Hepatocyte (in vitro differentiated cells): Measurements from ENCODE around the gene DDX11. TPM values are rescaled to one million over a fixed set of nuclear protein-coding genes. Genes with fewer than 3 reads are reported as not detected.
A peak's percentile ranks its signal among the peaks of the same experiment; 100 is the strongest.

Experiments used
- DNase-seq: peaks from one replicate; pipeline ENCODE4 v3.0.0-alpha.2; 2016; ENCODE audit warnings: low spot score
- H2AFZ ChIP-seq: fragments of 200-600 bp; sonication (generic); 2 replicates; pipeline ENCODE4 v1.6.0; 2016; ENCODE audit warnings: antibody characterized with exemption, mild to moderate bottlenecking
- H3K27ac ChIP-seq: fragments of 200-600 bp; sonication (generic); 2 replicates; pipeline ENCODE4 v1.5.1; 2016; ENCODE audit warnings: mild to moderate bottlenecking
- H3K27me3 ChIP-seq: fragments of 200-600 bp; sonication (generic); 2 replicates; pipeline ENCODE4 v1.6.1; 2016
- H3K36me3 ChIP-seq: fragments of 200-600 bp; sonication (generic); replicated peaks from 2 replicates; pipeline ENCODE4 v1.5.1; 2016; ENCODE audit warnings: low read depth; ENCODE audit not compliant: insufficient read depth
- H3K4me1 ChIP-seq: fragments of 200-600 bp; sonication (generic); 2 replicates; pipeline ENCODE4 v1.5.1; 2016; ENCODE audit warnings: mild to moderate bottlenecking, moderate library complexity; ENCODE audit not compliant: insufficient read depth
- H3K4me2 ChIP-seq: fragments of 200-600 bp; sonication (generic); 2 replicates; pipeline ENCODE4 v1.6.0; 2016
- H3K4me3 ChIP-seq: fragments of 200-600 bp; sonication (generic); 2 replicates; pipeline ENCODE4 v1.5.1; 2016; ENCODE audit warnings: mild to moderate bottlenecking
- H3K79me2 ChIP-seq: fragments of 200-600 bp; sonication (generic); 2 replicates; pipeline ENCODE4 v1.6.0; 2017; ENCODE audit warnings: mild to moderate bottlenecking
- H3K9me2 ChIP-seq: fragments of 200-600 bp; sonication (generic); replicated peaks from 2 replicates; pipeline ENCODE4 v1.6.0; 2017; ENCODE audit warnings: mild to moderate bottlenecking; ENCODE audit not compliant: insufficient read depth
- H3K9me3 ChIP-seq: fragments of 200-600 bp; sonication (generic); 2 replicates; pipeline ENCODE4 v1.5.1; 2016; ENCODE audit warnings: low read depth, mild to moderate bottlenecking
- H4K20me1 ChIP-seq: fragments of 200-600 bp; sonication (generic); 2 replicates; pipeline ENCODE4 v1.6.0; 2016; ENCODE audit warnings: mild to moderate bottlenecking; ENCODE audit not compliant: insufficient read depth, poor library complexity, severe bottlenecking
- EZH2 ChIP-seq: fragments of 200-600 bp; sonication (generic); IDR thresholded peaks from 2 replicates; pipeline ENCODE4 v1.6.1; 2016; ENCODE audit warnings: antibody characterized with exemption, mild to moderate bottlenecking, borderline replicate concordance
- EZH2phosphoT487 ChIP-seq: fragments of 200-600 bp; sonication (generic); IDR thresholded peaks from one replicate; pipeline ENCODE4 v1.6.1; 2018; ENCODE audit warnings: antibody characterized with exemption, mild to moderate bottlenecking, low read depth, moderate library complexity; ENCODE audit not compliant: unreplicated experiment, severe bottlenecking
- WGBS: methylation state at CpG from one replicate; pipeline ENCODE4 v1.1.6; 2016; ENCODE audit warnings: low lambda C conversion rate; ENCODE audit errors: missing lambda C conversion rate; 5-methylcytosine and 5-hydroxymethylcytosine counted together
- polyA plus RNA-seq: library from polyadenylated mRNA; unstranded; fragments of >200 nt; fragmentation: Nextera tagmentation; extraction: Ambion mirVana; gene quantifications from 2 replicates; pipeline ENCODE4 v1.2.1, GENCODE V29; 2016
- total RNA-seq: library from RNA; depleted of rRNA; stranded (reverse); fragments of >200 nt; gene quantifications from 2 replicates; pipeline ENCODE4 v1.2.3, GENCODE V29; 2014
- TF ChIP-seq, protein P1 (sequence below): fragments of 200-600 bp; sonication (generic); IDR thresholded peaks from 2 replicates; pipeline ENCODE4 v1.5.1; 2016; ENCODE audit warnings: antibody characterized with exemption, mild to moderate bottlenecking; ENCODE audit not compliant: poor library complexity

Gene DDX11
- total and polyA plus RNA-seq, 2 experiments from 2014 or later: 24.8 to 29.7 TPM

GRCh38 chr12:31117203-31118011 is 43.7 kb downstream of the DDX11 start:
- Histone ChIP-seq H2AFZ (peak overlapping the region; percentile 74), H3K4me3 (peak overlapping the region; percentile 67), H3K36me3 (no peaks in the 10 kb centered on the region), H4K20me1 (no peaks in the 10 kb centered on the region), H3K27ac (no peak overlapping the region), H3K79me2 (no peaks in the 10 kb centered on the region), H3K27me3 (peaks cover 35% of the 10 kb centered on the region), H3K4me2 (peak overlapping the region; percentile 99), H3K4me1 (peaks cover 8% of the 10 kb centered on the region), H3K9me2 (no peaks in the 10 kb centered on the region), H3K9me3 (no peaks in the 10 kb centered on the region)
- TF ChIP-seq, protein P1, sequence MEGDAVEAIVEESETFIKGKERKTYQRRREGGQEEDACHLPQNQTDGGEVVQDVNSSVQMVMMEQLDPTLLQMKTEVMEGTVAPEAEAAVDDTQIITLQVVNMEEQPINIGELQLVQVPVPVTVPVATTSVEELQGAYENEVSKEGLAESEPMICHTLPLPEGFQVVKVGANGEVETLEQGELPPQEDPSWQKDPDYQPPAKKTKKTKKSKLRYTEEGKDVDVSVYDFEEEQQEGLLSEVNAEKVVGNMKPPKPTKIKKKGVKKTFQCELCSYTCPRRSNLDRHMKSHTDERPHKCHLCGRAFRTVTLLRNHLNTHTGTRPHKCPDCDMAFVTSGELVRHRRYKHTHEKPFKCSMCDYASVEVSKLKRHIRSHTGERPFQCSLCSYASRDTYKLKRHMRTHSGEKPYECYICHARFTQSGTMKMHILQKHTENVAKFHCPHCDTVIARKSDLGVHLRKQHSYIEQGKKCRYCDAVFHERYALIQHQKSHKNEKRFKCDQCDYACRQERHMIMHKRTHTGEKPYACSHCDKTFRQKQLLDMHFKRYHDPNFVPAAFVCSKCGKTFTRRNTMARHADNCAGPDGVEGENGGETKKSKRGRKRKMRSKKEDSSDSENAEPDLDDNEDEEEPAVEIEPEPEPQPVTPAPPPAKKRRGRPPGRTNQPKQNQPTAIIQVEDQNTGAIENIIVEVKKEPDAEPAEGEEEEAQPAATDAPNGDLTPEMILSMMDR: peak; percentile 71
- TF ChIP-seq EZH2: no peak
- peak; percentile 76 for DNase-seq
- 7% methylated on average over 25 of the region's 45 CpGs for WGBS

DNA sequence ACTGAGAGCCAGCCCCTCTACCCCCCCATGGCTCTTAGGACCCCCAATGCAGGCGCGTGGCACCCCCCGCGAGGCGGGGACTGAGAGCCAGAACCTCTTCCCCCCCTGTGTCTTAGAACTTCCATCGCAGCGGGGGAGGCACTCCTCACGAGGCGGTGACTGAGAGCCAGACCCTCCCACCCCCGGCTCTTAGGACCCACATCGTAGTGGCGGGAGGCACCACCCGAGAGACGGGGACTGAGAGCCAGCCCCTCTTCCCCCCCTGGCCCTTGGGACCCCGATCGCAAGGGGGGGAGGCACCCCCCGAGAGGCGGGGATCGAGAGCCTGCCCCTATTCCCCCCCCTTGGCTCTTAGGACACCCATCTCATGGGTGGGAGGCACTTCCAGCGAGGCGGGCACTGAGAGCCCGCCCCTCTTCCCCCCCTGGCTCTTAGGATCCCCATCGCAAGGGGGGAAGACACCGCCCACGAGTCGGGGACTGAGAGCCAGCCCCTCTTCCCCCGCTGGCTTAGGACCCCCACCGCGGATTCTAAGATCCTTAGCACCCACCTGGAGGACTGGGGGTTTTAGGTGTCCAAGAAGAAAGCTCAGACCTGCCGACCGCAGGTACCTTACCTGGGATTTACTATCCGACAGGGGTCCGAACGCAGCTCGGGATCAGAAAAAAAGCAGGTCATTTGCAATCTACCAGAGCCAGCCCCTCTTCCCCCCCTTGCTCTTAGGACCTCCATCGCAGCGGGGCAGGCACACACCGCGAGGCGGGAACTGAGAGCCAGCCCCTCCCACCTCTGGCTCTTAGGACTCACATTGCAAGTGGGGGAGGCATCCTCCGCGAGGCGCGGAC is 44.9 kb downstream of the DDX11 start:
- no peaks in the 10 kb centered on the region for H4K20me1 ChIP-seq
- DNase-seq: peak; percentile 69
- 22% methylated on average over 22 of the region's 44 CpGs for WGBS
- peaks cover 35% of the 10 kb centered on the region for H3K27me3 ChIP-seq
- no peaks in the 10 kb centered on the region for H3K9me3 ChIP-seq
- H3K27ac ChIP-seq: no peak overlapping the region
- H3K36me3 ChIP-seq: no peaks in the 10 kb centered on the region
- no peaks in the 10 kb centered on the region for H3K79me2 ChIP-seq
- peak overlapping the region; percentile 99 for H3K4me2 ChIP-seq
- peak overlapping the region; percentile 29 for H3K4me3 ChIP-seq
- no peaks in the 10 kb centered on the region for H3K9me2 ChIP-seq
- peaks cover 8% of the 10 kb centered on the region for H3K4me1 ChIP-seq
- peak overlapping the region; percentile 57 for H2AFZ ChIP-seq
- TF ChIP-seq EZH2: peak; percentile 20
- TF ChIP-seq, protein P1: no peak
- TF ChIP-seq EZH2phosphoT487: no peak

DNA sequence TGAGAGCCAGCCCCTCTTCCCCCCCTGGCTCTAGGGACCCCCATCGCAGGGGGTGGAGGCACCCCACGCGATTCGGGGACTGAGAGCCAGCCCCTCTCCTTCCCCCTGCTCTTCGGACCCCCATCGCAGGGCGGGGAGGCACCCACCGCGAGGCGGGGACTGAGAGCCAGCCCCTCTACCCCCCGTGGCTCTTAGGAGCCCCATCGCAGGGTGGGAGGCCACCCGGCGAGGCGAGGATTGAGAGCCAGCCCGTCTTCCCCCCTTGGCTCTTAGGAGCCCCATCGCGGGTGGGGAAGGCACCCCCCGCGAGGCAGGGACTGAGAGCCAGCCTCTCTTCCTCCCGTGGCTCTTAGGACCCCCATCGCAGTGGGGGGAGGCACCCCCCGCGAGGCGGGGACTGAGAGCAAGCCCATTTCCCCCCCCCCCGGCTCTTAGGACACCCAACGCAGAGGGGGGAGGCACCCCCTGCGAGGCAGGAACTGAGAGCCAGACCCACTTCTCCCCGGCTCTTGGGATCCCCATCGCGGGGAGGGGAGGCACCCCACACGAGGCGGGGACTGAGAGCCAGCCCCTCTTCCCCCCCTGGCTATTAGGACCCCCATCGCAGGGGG is 45.6 kb downstream of the DDX11 start:
- Histone ChIP-seq H3K79me2 (no peaks in the 10 kb centered on the region), H3K9me3 (no peaks in the 10 kb centered on the region), H3K4me1 (peaks cover 8% of the 10 kb centered on the region), H3K4me3 (no peak overlapping the region), H3K9me2 (no peaks in the 10 kb centered on the region), H3K4me2 (peak overlapping the region; percentile 99), H2AFZ (peak overlapping the region; percentile 57), H3K36me3 (no peaks in the 10 kb centered on the region), H4K20me1 (no peaks in the 10 kb centered on the region), H3K27me3 (peaks cover 35% of the 10 kb centered on the region), H3K27ac (no peak overlapping the region)
- TF ChIP-seq, protein P1: no peak
- TF ChIP-seq EZH2 (no peak), EZH2phosphoT487 (no peak)
- WGBS: 19% methylated on average over 15 of the region's 34 CpGs
- peak; percentile 34 for DNase-seq
